HG03439 (cell line): ENCODE measurements around the gene TNFRSF18.

Source experiments
- ATAC-seq: cut with Tn5 transposase; IDR thresholded peaks from one replicate; pipeline ENCODE4 v1.9.1; 2021; ENCODE audit warnings: mild to moderate bottlenecking, moderate library complexity; ENCODE audit not compliant: unreplicated experiment

Gene TNFRSF18

DNA sequence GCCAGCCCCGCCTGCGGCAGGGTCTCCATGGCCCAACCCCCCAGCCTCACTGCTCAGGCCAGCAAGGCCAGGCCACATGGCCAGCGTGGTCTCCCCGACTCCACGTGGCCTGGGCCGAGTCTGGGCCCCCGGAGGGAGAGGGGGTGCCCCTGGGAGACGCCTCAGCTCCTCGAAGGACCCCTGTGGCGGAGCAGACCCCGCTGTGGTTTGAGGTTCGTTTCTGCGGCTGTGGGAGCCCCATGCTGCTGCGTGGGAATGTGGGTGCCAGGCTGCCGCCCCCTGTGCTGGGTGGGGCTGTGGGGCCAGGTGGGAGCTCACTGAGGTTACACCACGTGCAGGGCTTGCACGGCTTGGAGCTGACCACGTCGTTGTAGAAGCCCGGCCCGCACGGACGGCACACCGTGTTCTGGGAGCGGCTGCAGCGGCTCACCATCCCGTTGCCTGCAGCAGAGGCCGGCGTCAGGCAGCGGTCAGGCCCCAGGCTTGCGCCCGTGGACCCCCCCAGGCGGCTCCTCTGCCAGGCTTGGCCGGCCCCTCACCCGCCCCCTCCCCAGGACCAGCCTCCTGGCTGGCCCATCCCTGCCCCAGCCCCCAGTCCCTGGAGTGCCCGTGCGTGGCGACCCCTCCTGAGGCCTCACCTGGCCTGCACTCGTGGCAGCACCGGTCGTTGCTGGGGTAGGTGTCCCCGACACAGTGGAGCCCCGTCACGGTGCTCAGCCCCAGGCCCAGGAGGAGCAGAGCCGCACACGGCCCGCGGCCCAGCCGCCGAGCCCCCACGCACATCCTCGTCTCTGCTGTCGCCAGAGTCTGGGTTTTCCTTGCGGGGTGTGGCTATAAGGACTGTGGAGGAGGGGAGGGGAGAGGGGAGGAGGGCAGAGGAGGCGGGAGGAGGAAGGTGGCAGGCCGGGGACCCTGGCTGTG is 7.2 kb upstream of the TNFRSF18 start, which contains the start of gene TNFRSF4:
TNFRSF4 (minus strand) TSS at position 809 of the 921 bp plus-strand sequence; CDS start at position 783, 26 bp downstream.
- no peak for ATAC-seq

DNA sequence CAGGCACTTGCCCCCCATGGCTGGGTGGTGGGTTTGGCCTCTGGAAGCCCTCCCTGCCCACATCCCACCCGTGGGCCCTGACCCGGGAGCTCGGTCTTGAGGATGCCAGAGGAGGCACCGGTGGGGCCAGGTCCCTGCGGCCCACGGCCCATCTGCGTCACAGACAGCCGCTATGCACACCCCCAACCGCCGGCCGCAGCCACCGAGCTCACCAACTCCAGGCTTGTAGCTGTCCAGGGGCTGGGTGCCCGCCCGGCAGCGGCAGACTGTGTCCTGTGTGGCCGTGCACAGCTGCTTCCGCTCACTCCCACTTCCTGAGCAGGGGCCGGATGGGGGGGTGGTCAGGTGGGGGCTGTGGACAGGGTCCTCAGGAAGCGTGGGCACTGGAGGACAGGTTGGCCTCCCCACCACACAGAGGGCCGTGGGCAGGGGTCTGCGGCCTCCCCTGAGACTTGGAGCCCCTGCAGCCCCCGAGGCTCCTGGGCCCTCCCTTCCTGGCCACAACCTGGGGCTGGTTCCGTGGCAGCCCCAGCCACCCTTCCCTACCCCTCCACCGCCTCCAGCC is 6.5 kb upstream of the TNFRSF18 start:
- ATAC-seq: no peak

DNA sequence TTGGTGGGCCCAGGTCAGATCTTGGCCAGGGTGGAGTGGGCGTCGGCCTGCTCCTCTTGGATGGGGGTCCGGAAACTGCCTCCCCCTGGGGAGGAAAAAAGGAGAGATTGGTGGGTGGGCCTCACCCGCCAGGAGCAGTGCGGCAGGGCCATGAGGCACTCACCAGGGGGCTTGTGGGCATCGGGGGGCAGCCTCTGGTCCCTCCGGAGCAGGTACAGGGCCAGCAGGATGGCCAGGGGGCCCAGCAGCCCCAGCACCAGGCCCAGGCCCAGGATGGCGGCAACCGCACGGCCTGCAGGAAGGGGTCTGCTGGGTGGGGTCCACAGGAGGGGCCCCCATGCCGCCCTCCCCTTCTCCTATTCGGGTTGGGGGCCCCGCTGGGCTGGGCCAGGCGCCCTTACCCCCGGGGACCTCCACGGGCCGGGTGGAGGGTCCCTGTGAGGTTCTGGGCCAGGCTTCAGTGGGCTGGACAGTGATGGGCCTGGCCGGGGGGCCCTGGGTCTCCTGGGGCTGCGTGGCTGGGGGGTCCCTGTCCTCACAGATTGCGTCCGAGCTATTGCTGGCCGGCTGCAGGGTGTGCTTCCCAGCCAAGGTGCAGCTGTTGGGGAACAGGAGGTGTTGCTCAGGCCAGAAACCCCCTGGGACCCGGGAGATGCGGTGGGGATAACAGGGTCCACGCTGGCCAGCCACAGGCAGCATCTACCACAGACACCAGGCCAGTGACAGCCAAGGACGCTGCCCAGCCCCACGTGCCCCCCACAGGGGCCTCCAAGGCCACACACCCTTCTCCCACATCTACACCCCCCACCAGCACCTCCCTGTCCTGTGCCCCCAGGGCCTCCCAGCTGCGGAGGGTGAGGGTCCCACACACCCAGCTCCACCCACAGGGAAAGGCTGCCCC is 5.4 kb upstream of the TNFRSF18 start:
- no peak for ATAC-seq

DNA sequence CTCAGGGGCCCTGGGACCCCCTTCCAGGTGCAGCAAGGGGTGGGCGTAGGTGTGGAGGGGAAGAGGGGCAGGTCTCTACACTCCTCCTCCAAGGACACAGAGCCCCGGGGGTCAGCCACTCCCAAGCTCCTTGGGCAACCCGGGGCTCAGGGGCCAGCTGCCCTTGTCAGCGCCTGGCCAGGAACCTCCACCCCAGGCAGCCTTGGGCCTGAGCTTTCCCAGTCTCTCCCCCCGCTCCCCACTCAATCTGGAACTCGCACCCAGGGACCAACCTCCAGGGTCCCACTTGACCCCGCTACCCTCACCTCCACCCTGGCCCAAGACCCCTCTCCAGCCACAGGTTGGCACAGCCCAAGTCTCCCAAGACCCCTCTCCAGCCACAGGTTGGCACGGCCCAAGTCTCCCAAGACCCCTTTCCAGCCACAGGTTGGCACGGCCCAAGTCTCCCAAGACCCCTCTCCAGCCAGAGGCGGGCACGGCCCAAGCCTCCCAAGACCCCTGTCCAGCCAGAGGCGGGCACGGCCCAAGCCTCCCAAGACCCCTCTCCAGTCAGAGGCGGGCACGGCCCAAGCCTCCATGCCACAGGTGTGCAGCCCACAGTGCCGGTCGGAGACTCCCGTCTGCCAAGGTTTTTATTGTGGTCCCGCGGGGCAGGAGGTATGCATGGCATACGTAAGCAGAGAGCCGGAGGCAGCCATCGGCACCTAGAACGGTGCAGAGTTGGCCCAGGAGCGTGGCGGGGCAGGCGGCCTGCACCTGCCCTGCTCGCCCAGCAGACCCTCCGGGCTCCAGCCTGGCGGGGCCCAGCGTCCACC is 4.5 kb upstream of the TNFRSF18 start:
- ATAC-seq: no peak

- no peak for ATAC-seq
Measured at GRCh38 chr1:1208713-1209433, 2.5 kb upstream of the TNFRSF18 start.

DNA sequence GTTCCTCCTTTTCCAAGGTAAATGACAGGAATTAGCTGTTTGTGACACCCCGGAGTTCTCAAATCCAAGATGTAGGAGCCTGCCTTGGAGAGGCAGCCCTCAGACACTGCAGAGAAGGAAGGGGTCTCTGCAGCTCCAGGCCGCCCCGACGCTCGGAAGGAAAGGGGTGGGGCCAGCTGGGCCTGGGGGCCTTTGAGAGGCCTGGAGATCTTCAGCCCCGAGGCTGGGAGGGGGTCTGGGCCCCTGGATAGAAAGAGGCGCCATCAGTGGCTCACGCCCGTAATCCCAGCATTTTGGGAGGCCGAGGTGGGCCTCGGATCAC is 1.1 kb upstream of the TNFRSF18 start:
- ATAC-seq: no peak

DNA sequence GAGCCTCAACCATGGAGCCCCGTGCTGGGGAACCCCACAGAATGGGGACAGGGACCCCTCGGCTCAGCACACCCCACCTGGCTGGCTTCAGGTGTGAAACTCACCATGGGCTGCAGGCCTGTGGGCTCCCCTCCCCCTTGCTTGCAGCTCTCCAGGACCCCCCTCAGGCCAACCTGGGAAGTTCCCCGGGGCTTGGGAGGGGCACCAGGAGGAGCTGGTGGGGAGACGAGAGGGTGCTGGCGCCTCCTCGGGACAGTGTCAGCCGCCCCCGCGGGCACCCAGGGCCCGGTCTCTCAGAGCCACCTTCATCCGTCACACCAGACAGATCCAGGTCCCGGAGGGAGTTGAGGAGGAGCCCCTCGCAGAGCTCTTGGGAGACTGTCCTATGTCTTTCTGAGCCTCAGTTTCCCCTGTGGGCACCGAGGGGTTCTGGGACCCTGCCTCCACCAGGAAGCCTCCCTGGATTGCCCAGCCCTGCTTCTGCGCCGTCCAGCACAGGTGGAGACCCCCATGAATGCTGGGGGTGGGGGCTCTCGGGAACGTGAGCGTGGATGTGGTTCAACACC is 657 bp upstream of the TNFRSF18 start:
- ATAC-seq: no peak

DNA sequence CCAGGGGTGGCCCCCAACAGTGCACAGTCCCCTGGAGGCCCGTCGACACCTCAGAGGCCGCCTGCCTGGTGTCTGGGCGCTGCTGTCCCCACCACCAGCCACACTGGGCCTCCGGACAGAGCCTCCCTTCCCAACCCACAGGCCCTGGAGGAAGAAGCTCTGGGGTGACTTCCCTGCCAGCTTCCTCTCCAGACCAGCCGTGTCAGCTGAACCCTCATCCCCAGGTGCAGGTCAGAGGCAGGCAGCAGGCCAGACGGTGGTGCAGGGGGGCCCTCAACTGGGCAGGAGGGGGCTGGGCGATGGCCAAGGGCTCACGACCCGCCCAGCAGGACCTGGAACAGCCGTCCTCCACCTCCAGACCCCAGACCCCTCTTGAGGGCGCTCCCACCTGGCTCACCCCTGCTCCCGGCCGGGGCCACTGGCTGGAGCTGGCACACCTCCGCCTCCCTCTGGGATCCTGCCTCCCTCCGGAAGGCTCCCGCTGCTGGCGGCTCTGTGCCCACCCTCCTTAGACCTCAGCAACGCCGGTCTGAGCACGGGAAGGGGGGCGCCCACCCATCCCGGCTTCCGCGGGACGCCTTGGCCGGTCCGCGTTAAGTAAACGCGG is 520 bp downstream of the TNFRSF18 start:
- no peak for ATAC-seq

DNA sequence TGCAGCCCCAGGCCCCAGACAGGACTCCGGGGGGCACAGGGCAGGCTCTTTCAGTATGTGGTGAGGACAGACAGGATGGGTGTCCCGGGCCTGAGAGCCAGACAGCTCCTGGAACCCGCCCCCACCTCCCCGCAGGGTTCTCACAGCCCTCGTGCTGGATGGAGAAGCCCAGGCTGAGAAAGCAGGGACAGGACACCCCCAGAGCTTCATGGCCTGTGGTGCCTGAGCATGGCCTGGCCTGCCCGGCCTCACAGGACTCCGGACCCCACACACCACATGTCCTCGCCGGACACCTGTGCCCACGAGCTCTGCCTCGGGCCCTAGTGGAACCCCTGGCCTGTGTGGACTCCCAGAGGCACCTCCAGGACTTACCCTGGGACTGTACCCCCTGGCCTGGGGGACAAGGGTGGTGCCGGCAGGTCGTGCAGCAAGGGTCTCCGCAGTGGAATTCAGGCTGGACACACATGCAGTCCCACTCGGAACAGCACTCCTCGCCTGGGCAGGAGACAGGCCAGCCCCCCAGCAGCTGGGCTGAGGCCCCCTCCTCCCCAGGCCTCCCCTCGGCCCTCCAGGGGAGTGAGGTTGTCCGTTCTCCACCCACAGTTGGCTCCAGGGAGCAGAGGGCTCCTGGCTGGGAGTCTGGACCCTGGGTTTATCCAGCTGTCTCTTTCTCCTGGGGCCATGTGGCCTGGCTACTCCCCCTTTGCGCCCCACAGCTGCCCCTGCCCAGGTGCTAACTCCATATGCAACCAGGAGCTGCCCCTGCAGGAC is 1.2 kb downstream of the TNFRSF18 start:
- ATAC-seq: no peak

DNA sequence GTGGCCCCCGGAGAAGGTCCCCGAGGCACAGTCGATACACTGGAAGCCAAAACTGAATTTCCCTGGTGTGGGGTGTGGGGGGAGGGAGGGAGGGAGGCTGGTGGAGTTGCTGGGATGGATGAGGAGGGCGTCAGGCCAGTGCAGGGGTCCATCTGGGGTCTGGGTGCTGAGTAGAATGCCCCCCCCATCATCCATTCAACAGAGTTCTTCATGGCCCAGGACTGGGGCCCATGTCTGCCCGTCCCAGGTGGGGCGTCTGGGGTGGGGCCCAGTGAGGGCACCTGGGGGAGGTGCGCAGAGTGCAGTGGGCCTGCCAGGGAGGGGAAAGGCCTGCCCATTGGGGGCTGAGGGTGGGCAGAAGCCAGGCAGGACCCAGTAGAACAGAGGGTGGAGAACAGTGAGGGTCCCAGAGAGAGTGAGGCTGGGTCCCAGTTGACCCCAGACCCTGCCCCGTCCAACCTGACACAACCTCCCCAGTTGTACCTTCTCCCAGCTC is 1.9 kb downstream of the TNFRSF18 start:
- no peak for ATAC-seq

GRCh38 chr1:1203561-1204424 is 2.6 kb downstream of the TNFRSF18 start:
- no peak for ATAC-seq

- ATAC-seq: no peak
Measured at GRCh38 chr1:1202831-1203560, 3.4 kb downstream of the TNFRSF18 start.

DNA sequence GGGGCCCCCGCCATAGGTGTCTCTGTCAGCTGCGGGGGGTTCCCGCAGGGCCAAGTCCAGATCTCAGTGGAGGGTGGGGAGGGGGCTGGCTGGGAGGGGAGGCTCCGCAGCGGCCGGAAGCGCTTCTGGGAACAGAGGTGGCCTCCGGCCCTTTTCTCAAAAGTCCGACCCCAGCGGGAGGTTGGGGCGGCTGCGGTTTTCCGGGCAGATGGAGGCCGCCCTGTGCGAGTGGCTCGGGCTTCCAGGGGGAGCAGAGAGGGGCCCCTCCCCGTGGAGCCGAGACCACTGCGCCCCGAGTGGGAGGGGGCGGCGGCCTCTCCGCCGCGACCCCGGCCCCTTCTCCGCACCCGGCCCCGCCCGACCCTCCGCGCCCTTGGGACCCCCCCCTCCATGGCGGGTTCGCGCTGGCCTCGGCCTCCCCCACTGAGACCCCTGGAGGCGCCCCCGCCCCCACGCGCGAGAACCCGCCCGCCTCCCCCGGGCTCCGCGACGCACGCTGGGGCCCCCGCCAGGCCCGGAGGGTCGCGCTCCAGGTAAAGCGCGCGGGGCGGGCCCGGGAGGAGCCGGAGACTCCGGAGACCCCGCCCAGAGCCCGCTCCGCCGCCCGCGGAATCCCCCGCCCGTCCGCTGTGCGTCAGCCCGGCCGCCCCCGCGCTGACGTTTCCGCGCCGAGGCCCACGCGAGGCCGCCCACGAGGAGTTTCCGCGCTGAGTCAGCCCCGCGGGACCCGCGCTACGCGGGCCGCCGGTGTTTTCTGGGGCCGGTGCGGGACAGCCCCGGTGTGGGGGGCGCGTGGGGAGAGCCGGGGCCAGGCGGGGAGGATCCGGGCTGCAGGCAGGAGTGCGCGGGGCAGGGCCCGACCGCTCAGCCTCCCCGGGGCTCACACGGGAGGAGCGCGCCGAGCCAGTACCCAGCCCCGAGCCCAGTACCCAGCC is 5.2 kb downstream of the TNFRSF18 start:
- peak; percentile 45 for ATAC-seq

DNA sequence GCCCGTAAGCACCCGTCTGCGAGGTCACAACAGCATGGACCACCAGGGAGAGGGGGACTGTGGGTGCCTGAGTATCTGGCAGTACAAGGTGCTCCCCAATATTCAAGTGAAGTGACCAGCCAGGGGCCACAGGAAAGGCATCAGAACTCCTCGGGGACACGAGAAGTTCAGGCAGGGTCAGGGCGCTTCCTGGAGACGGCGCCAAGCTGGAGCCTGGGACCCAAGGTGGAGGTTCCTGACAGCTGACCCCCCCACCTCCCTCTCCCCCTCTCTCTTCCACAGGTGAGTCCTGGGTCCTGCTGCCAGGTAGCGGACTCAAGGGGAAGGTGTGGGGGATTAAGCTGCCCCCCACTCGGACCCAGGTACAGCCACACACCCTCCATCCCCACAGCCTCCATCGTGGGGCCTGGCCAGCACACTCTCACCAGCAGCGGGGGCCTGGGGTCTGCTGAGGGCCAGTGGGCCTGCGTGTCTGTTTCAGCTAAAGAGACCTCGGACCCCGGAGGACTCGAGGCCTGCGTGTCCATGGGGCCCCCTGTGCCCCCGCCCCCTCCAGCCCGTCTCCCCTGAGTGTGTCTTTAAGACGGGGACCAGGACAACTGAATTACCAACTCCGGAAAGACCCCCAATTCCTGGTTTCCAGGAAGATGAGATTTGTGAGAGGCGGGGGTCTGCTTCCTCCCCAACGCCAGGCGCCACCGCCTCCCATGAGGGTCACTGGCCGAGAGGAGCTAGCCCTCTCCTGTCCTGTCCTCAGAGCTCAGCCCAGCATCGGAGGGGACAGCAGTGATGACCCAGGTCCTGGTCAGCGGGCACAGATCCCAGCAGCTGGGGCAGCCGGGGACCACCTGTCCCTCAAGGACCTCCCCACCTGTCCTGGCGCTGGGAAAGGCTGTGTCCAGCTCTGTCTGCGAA is 6.2 kb downstream of the TNFRSF18 start:
- no peak for ATAC-seq
